ENCODE measurements around the gene RAPGEF3. TPM values are rescaled to one million over a fixed set of nuclear protein-coding genes. Genes with fewer than 3 reads are reported as not detected.

RAPGEF3 gene
- total RNA-seq, 2 experiments from 2014 or later: 1.1 to 1.4 TPM

GRCh38 chr12:47783024-47783755 lies 24.5 kb upstream of the RAPGEF3 start:
- CTCF ChIA-PET: interaction anchor here (1.5 to 19.2 kb wide), 4 partner anchors 25 to 54 kb away, joined by 3 to 289 read pairs (median 71); no protein-coding TSS in a partner anchor
- POLR2A ChIA-PET: no interaction called here

GRCh38 chr12:47782372-47782770 lies 23.7 kb upstream of the RAPGEF3 start:
- ChIA-PET POLR2A (interaction anchor here (0.6 to 1.4 kb wide), 4 partner anchors 25 to 56 kb away, joined by 3 to 5 read pairs (median 4); no protein-coding TSS in a partner anchor), CTCF (interaction anchor here (0.7 to 19.2 kb wide), 8 partner anchors 10 to 130 kb away, joined by 3 to 289 read pairs (median 4); no protein-coding TSS in a partner anchor)

- CTCF ChIA-PET: interaction anchor here (0.7 to 19.2 kb wide), 11 partner anchors 10 to 129 kb away, joined by 3 to 289 read pairs (median 4); no protein-coding TSS in a partner anchor
- POLR2A ChIA-PET: interaction anchor here (0.6 to 1.4 kb wide), 6 partner anchors 9 to 57 kb away, joined by 3 to 6 read pairs (median 4); no protein-coding TSS in a partner anchor
These were observed 23.0 kb upstream of the RAPGEF3 start for GRCh38 chr12:47781479-47782371.

- ChIA-PET POLR2A (interaction anchor here (0.7 to 1.2 kb wide), 2 partner anchors 11 to 71 kb away, joined by 5 to 6 read pairs; no protein-coding TSS in a partner anchor), CTCF (interaction anchor here (1.0 to 19.2 kb wide), 14 partner anchors 8 to 75 kb away, joined by 3 to 289 read pairs (median 6); partner anchors contain the start of gene RPAP3)
These were observed 21.3 kb upstream of the RAPGEF3 start for GRCh38 chr12:47779943-47780504.

- CTCF ChIA-PET: interaction anchor here (0.6 to 19.2 kb wide), 16 partner anchors 9 to 181 kb away, joined by 3 to 289 read pairs (median 5); partner anchors contain the start of gene RPAP3
- POLR2A ChIA-PET: no interaction called here
These were observed 20.7 kb upstream of the RAPGEF3 start for GRCh38 chr12:47779301-47779942.

GRCh38 chr12:47778881-47779280 lies 20.2 kb upstream of the RAPGEF3 start:
- ChIA-PET POLR2A (interaction anchor here (1.1 kb wide), 1 partner anchor 19 kb away, joined by 4 read pairs; no protein-coding TSS in a partner anchor), CTCF (interaction anchor here (0.6 to 19.2 kb wide), 14 partner anchors 11 to 182 kb away, joined by 3 to 289 read pairs (median 6); partner anchors contain the start of gene RPAP3)

GRCh38 chr12:47777741-47778558 lies 19.3 kb upstream of the RAPGEF3 start:
- ChIA-PET POLR2A (interaction anchor here (0.6 to 1.1 kb wide), 2 partner anchors 14 to 20 kb away, joined by 3 to 4 read pairs; no protein-coding TSS in a partner anchor), CTCF (interaction anchor here (1.2 to 19.2 kb wide), 8 partner anchors 10 to 59 kb away, joined by 3 to 289 read pairs (median 7); no protein-coding TSS in a partner anchor)

- ChIA-PET CTCF (interaction anchor here (1.3 to 19.2 kb wide), 7 partner anchors 10 to 61 kb away, joined by 3 to 289 read pairs (median 10); partner anchors contain the start of gene RAPGEF3), POLR2A (interaction anchor here (0.6 kb wide), 1 partner anchor 15 kb away, joined by 3 read pairs; no protein-coding TSS in a partner anchor)
These were observed 18.5 kb upstream of the RAPGEF3 start for GRCh38 chr12:47777151-47777550.

- ChIA-PET POLR2A (no interaction called here), CTCF (interaction anchor here (1.3 to 19.2 kb wide), 6 partner anchors 9 to 60 kb away, joined by 4 to 289 read pairs (median 33); partner anchors contain the start of gene RAPGEF3)
These were observed 17.9 kb upstream of the RAPGEF3 start for GRCh38 chr12:47776471-47777143.

GRCh38 chr12:47775100-47775911 lies 16.6 kb upstream of the RAPGEF3 start:
- ChIA-PET CTCF (interaction anchor here (0.8 to 19.2 kb wide), 6 partner anchors 8 to 61 kb away, joined by 3 to 289 read pairs (median 33); no protein-coding TSS in a partner anchor), POLR2A (interaction anchor here (0.6 kb wide), 1 partner anchor 120 kb away, joined by 4 read pairs; no protein-coding TSS in a partner anchor)

GRCh38 chr12:47774663-47775062 lies 16.0 kb upstream of the RAPGEF3 start:
- CTCF ChIA-PET: interaction anchor here (2.7 to 19.2 kb wide), 3 partner anchors 29 to 62 kb away, joined by 10 to 289 read pairs (median 136); no protein-coding TSS in a partner anchor
- POLR2A ChIA-PET: interaction anchor here (0.6 kb wide), 1 partner anchor 376 kb away, joined by 4 read pairs; no protein-coding TSS in a partner anchor

- CTCF ChIA-PET: interaction anchor here (1.3 to 19.2 kb wide), 6 partner anchors 16 to 63 kb away, joined by 4 to 289 read pairs (median 6); partner anchors contain the start of gene RAPGEF3
- POLR2A ChIA-PET: interaction anchor here (0.6 kb wide), 1 partner anchor 375 kb away, joined by 4 read pairs; no protein-coding TSS in a partner anchor
These were observed 15.3 kb upstream of the RAPGEF3 start for GRCh38 chr12:47773858-47774580.

GRCh38 chr12:47773062-47773857 lies 14.6 kb upstream of the RAPGEF3 start, which contains the start of gene SLC48A1:
Gene SLC48A1 (plus strand): TSS chr12:47773238. CDS start chr12:47773305, 67 bp downstream.
- CTCF ChIA-PET: interaction anchor here (1.1 to 19.2 kb wide), 7 partner anchors 15 to 63 kb away, joined by 3 to 289 read pairs (median 6); partner anchors contain the start of gene RAPGEF3
- POLR2A ChIA-PET: interaction anchor here (0.6 kb wide), 2 partner anchors 52 to 59 kb away, joined by 3 to 4 read pairs; no protein-coding TSS in a partner anchor

GRCh38 chr12:47772738-47773061 lies 14.0 kb upstream of the RAPGEF3 start:
- ChIA-PET POLR2A (interaction anchor here (0.6 kb wide), 2 partner anchors 52 to 60 kb away, joined by 3 to 4 read pairs; no protein-coding TSS in a partner anchor), CTCF (interaction anchor here (1.1 to 19.2 kb wide), 7 partner anchors 15 to 64 kb away, joined by 3 to 289 read pairs (median 6); partner anchors contain the start of gene RAPGEF3)

All from activated CD8-positive, alpha-beta memory T cell treated with anti-CD3 and anti-CD28 coated beads for 36 hours (primary cell).